Measurements from ENCODE around the gene MTA2. TPM values are rescaled to one million over a fixed set of nuclear protein-coding genes. Genes with fewer than 3 reads are reported as not detected.
A peak's percentile ranks its signal among the peaks of the same experiment; 100 is the strongest.

The MTA2 gene
- total RNA-seq, 2 donors from 2014 or later, result 142 to 198 TPM

DNA sequence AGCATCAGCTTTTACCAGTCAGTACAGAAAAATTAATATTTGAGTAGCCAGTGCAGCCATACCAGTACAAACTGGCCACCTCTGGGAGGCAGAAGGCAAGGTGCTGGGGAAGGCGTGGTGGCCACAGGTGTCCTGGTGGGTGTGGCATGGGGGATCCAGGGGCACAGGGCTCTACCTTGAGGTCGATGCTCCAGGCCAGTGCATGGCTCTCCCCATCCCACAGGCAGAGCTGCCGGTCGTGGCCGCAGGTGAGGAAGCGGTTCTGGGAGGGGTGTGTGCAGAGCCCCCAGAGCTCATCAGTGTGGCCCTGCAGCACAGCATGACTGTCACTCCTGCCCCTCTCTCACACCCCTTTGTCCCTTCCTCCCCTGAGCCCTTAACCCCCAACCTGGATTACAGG is 3.8 kb upstream of the MTA2 start:
- peaks cover 27% of the 10 kb centered on the region for H3K4me1 Mint-ChIP-seq

GRCh38 chr11:62604460-62605120 is 2.9 kb upstream of the MTA2 start:
- H3K27me3 Mint-ChIP-seq, result no peaks in the 10 kb centered on the region
- H3K9me3 Mint-ChIP-seq, result no peaks in the 10 kb centered on the region
- H3K4me3 Mint-ChIP-seq, result no peak overlapping the region
- no peak for ATAC-seq (replicated peaks)
- H3K36me3 Mint-ChIP-seq (ENCODE audit: low read depth), result peaks cover 87% of the 10 kb centered on the region
- peak overlapping the region; percentile 36 for H3K27ac Mint-ChIP-seq
- H3K4me1 Mint-ChIP-seq, result peaks cover 27% of the 10 kb centered on the region

More for the DNA sequence above, 3.8 kb upstream of the MTA2 start:
- no peak overlapping the region for H3K4me3 Mint-ChIP-seq
- H3K27me3 Mint-ChIP-seq, result no peaks in the 10 kb centered on the region
- peak overlapping the region; percentile 36 for H3K27ac Mint-ChIP-seq
- no peak for ATAC-seq (replicated peaks)
- no peaks in the 10 kb centered on the region for H3K9me3 Mint-ChIP-seq
- peaks cover 87% of the 10 kb centered on the region for H3K36me3 Mint-ChIP-seq (ENCODE audit: low read depth)

GRCh38 chr11:62603776-62604299 is 2.2 kb upstream of the MTA2 start:
- Mint-ChIP-seq H3K27me3 (no peaks in the 10 kb centered on the region), H3K4me3 (peak overlapping the region; percentile 47), H3K36me3 (ENCODE audit: low read depth) (peaks cover 87% of the 10 kb centered on the region), H3K4me1 (peaks cover 30% of the 10 kb centered on the region), H3K27ac (peak overlapping the region; percentile 42), H3K9me3 (no peaks in the 10 kb centered on the region)
- ATAC-seq (replicated peaks), result no peak

- H3K36me3 Mint-ChIP-seq (ENCODE audit: low read depth), result peaks cover 91% of the 10 kb centered on the region
- no peaks in the 10 kb centered on the region for H3K9me3 Mint-ChIP-seq
- no peaks in the 10 kb centered on the region for H3K27me3 Mint-ChIP-seq
- H3K27ac Mint-ChIP-seq, result peak overlapping the region; percentile 42
- ATAC-seq (replicated peaks), result no peak
- peak overlapping the region; percentile 47 for H3K4me3 Mint-ChIP-seq
- peaks cover 33% of the 10 kb centered on the region for H3K4me1 Mint-ChIP-seq
Measured at GRCh38 chr11:62603072-62603408, 1.4 kb upstream of the MTA2 start.

DNA sequence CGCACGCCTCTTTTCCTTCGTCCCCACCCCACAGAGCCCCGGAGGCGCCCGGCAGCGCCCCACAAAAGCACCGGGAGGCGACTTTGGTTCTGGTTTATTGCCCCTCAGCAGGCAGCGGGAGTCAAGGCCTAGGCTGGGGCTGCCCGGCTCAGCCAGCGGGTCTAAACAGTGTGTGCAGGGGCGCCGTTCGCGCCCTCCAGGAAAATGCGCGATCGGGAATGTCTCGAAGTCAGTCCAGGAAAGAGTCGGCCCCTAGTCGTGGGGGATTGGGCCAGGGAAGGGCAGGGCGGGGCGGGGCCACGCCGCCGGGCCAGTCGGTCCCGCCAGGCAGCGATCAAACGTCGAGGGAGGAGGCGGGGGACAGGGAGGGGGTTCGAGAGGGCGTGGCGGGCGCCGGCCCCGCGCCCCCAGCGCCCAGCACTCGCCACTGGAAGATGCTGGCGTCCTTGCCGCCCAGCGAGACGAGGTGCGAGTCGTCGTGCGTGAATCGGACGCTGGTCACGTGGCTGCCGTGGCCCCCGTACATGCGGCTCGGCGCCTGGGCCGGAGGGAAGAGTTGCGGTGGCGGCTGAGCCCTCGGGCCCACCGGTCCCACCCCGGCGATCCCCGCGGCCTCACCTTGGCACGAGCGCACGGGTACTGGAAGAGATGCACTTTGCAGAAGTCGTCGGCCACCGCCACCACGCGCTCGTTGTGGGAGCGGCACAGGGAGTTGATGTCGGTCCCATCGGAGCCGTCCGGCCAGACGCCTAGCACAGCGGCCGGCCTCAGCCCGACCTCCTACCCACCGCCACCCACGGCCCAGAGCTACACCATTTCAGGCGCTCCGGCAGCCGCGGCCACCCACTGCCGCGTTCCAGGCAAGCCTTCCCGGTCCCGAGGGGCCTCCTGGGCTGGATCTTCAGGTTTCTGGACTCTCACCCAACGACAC is 741 bp upstream of the MTA2 start:
- H3K9me3 Mint-ChIP-seq, result no peaks in the 10 kb centered on the region
- ATAC-seq (replicated peaks), result no peak
- H3K36me3 Mint-ChIP-seq (ENCODE audit: low read depth), result peaks cover 91% of the 10 kb centered on the region
- H3K27me3 Mint-ChIP-seq, result no peaks in the 10 kb centered on the region
- H3K27ac Mint-ChIP-seq, result peak overlapping the region; percentile 86
- peaks cover 33% of the 10 kb centered on the region for H3K4me1 Mint-ChIP-seq
- peak overlapping the region; percentile 90 for H3K4me3 Mint-ChIP-seq

- H3K27me3 Mint-ChIP-seq, result no peaks in the 10 kb centered on the region
- peak overlapping the region; percentile 86 for H3K27ac Mint-ChIP-seq
- H3K4me1 Mint-ChIP-seq, result peaks cover 37% of the 10 kb centered on the region
- no peak for ATAC-seq (replicated peaks)
- peak overlapping the region; percentile 90 for H3K4me3 Mint-ChIP-seq
- H3K9me3 Mint-ChIP-seq, result no peaks in the 10 kb centered on the region
- H3K36me3 Mint-ChIP-seq (ENCODE audit: low read depth), result peaks cover 91% of the 10 kb centered on the region
Measured at GRCh38 chr11:62601122-62601371, 618 bp downstream of the MTA2 start.

- H3K4me1 Mint-ChIP-seq, result peaks cover 37% of the 10 kb centered on the region
- H3K4me3 Mint-ChIP-seq, result peak overlapping the region; percentile 90
- peak overlapping the region; percentile 86 for H3K27ac Mint-ChIP-seq
- no peak for ATAC-seq (replicated peaks)
- H3K9me3 Mint-ChIP-seq, result no peaks in the 10 kb centered on the region
- peaks cover 91% of the 10 kb centered on the region for H3K36me3 Mint-ChIP-seq (ENCODE audit: low read depth)
- no peaks in the 10 kb centered on the region for H3K27me3 Mint-ChIP-seq
Measured at GRCh38 chr11:62600367-62601121, 1.1 kb downstream of the MTA2 start.

DNA sequence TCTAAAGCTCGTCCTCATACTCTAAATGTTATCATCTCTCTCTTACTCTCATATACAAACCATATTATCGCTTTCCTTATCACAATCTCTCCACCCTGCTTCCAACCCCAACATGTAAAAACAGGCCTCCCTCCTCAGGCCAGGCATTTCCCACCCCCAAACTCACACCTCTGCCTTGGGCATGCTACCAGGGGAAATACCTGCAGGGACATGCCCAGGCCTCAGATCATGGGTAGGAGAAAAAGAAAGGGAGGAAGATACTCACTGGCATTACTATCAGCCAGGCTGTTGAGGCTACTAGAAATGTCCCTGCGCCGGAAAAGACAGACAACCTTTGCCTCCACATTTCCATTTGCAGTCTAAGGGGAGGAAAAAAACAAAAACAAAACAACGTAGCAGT is 1.8 kb downstream of the MTA2 start:
- H3K36me3 Mint-ChIP-seq (ENCODE audit: low read depth), result peaks cover 91% of the 10 kb centered on the region

DNA sequence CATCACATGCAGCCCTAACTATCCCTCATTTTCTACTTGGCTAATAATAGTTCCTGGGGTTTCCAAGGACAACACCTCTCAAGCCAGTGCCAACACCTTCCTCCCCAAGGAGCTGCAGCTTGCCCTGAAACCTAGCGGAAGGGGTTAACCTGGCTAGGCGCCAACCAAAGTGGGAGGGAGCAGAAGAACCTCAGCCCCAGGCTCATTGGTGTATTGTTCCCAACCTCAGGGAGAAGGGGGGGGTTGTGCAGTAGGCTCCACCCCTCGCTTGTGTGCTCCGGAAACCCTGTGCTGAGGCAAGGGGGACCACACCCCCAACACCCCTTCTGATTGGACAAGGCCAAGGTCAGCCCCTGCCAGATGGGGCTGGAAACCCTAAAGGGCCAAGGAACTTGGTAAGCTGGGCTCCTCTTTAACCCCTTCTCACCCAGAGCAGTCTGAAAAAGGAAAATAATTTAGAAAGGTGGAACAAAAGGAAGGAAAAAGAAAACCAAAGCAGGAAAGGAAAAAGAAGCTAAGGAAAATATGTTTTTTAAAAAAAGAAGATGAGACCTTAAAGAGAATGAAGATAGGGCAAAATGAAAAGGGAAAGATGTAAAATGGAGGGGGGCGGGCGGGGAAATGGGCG is 2.5 kb downstream of the MTA2 start:
- Mint-ChIP-seq H3K36me3 (ENCODE audit: low read depth) (peaks cover 91% of the 10 kb centered on the region), H3K27ac (peak overlapping the region; percentile 86), H3K27me3 (no peaks in the 10 kb centered on the region), H3K4me1 (peaks cover 37% of the 10 kb centered on the region), H3K9me3 (no peaks in the 10 kb centered on the region), H3K4me3 (peak overlapping the region; percentile 90)
- peak; percentile 80 for ATAC-seq (replicated peaks)

More for the DNA sequence above, 1.8 kb downstream of the MTA2 start:
- Mint-ChIP-seq H3K27me3 (no peaks in the 10 kb centered on the region), H3K9me3 (no peaks in the 10 kb centered on the region), H3K4me3 (peak overlapping the region; percentile 90), H3K27ac (peak overlapping the region; percentile 86), H3K4me1 (peaks cover 37% of the 10 kb centered on the region)
- no peak for ATAC-seq (replicated peaks)

GRCh38 chr11:62595124-62595523 is 6.5 kb downstream of the MTA2 start:
- no peak for ATAC-seq (replicated peaks)
- Mint-ChIP-seq H3K27me3 (no peaks in the 10 kb centered on the region), H3K4me3 (no peak overlapping the region), H3K4me1 (peaks cover 45% of the 10 kb centered on the region), H3K36me3 (ENCODE audit: low read depth) (peaks cover 89% of the 10 kb centered on the region), H3K27ac (peak overlapping the region; percentile 69), H3K9me3 (no peaks in the 10 kb centered on the region)

DNA sequence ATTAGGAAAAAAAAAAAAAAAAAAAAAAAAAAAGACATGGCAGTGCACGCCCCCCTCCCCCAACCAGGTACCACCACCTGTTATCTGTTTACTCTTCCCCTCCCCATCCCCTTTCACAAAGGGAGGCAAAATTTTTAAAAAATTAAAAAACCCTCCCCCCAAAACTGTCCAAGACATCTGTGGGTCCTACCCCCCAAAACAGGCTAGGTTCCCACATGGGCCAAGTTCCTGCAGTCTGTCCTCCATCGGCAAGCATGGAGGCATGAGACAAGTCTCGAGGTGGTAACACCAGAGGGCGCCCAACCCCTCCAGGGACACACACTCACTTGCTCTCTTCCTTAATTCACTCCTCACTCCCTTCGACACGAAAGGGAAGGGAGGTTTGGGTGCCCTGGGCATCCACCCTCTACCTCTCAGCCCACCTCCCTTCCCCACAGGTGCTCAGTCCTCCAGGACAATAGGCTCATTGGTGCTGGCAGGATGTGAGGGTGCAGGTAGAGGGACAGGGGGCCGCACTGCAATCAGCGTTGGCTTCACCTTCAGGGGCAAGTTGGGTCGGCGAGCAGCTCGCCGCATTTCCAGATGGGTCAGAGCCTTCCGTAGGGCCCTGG is 8.1 kb downstream of the MTA2 start:
- Mint-ChIP-seq H3K4me3 (peak overlapping the region; percentile 91), H3K27me3 (no peaks in the 10 kb centered on the region)

DNA sequence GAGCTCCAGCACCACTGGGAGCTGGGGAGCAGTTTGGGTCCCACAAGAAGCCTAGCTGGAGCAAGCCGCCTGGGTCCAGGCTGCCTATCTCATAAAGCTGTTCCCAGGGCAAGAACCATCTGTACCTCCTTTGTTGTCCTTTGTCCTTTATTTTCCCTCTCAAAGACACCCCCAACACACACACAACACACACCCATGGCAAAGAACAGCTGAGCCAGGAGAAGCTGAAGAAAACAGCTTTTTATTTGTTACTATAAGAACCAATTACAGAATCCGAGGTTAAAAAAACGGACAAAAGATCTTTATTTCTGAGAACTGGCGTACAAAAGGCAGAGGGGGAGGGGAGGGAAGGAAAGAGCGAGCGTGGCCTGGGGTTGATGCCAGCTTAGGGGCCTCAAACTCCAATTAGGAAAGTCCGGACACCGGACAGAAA is 8.7 kb downstream of the MTA2 start:
- Mint-ChIP-seq H3K36me3 (ENCODE audit: low read depth) (peaks cover 84% of the 10 kb centered on the region), H3K27me3 (no peaks in the 10 kb centered on the region), H3K4me3 (peak overlapping the region; percentile 91), H3K4me1 (peaks cover 26% of the 10 kb centered on the region), H3K9me3 (no peaks in the 10 kb centered on the region), H3K27ac (peak overlapping the region; percentile 72)
- no peak for ATAC-seq (replicated peaks)

More for the DNA sequence above, 8.1 kb downstream of the MTA2 start:
- Mint-ChIP-seq H3K4me1 (peaks cover 29% of the 10 kb centered on the region), H3K9me3 (no peaks in the 10 kb centered on the region), H3K36me3 (ENCODE audit: low read depth) (peaks cover 84% of the 10 kb centered on the region), H3K27ac (peak overlapping the region; percentile 72)
- peak; percentile 25 for ATAC-seq (replicated peaks)

- Mint-ChIP-seq H3K27ac (peak overlapping the region; percentile 91), H3K36me3 (ENCODE audit: low read depth) (peaks cover 84% of the 10 kb centered on the region), H3K4me1 (peaks cover 20% of the 10 kb centered on the region), H3K27me3 (no peaks in the 10 kb centered on the region), H3K4me3 (peak overlapping the region; percentile 91), H3K9me3 (no peaks in the 10 kb centered on the region)
- no peak for ATAC-seq (replicated peaks)
Measured at GRCh38 chr11:62592146-62592815, 9.4 kb downstream of the MTA2 start.
